Measurements from ENCODE around the gene FAM186B.

Gene FAM186B

GRCh38 chr12:49609875-49610154 is 4.4 kb upstream of the FAM186B start:
- DNase-seq (ENCODE audit: low read depth) = no peak

DNA sequence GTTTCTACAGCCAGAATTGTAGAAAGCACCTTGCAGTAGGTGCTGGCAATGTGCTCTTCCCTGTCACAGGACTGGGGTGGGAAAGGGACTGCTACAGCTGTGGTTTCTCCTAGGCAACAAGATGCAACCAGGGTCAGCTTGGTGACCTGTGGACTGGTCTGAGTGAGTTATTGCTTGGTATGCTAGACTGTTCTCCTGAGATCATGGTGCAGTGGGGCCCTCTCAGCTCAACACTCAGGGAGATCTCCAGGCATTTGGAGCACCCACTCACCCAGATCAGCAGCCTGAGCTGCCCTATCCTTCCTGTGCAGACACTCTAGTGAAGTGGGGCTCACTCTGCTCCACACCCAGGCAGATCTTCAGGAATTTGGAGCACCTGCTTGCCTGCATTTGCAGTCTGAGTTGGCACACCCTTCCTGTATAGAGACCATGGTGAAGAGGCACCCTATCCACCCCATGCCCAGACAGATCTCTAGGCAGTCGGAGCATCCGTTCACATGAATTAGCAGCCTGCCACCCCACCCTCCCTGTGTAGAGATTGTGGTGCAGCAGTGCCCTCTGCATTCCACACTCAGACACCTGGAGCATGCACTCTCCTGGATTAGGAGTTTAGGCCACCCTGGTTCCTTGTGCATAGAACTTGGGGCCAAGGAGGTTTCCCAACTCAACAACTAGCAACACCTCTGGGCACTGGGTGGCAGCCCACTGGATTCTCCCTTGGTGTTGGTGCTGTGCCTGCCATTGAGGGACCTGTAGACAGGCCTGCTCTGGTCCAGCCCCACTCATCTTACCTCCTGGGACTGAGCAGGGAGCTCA is 3.8 kb upstream of the FAM186B start:
- DNase-seq (ENCODE audit: low read depth) = no peak

GRCh38 chr12:49604856-49605255 is 583 bp downstream of the FAM186B start:
- DNase-seq (ENCODE audit: low read depth) = no peak

- no peak for DNase-seq (ENCODE audit: low read depth)
Measured at GRCh38 chr12:49603721-49604120, 1.7 kb downstream of the FAM186B start.

DNA sequence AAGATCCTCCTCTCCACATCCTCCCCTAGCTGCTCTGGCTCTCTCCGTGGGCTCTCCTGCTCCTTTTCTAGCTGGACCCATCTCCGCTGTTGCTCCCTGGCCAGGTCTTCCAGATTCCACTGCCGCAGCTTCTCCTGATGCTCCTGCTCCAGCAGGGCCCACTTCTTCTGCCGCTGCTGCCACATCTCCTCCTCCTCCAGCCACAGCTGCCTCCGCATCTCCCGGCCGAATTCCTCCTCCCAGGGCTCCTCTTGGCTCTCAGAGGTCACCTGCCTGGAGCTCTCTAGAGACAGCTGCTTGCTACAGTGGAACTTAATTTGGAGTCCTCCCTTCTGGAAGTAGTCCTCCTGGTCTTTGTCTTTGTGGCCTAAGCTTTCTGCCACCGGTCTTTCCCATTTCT is 5.5 kb downstream of the FAM186B start:
- no peak for DNase-seq (ENCODE audit: low read depth)

DNA sequence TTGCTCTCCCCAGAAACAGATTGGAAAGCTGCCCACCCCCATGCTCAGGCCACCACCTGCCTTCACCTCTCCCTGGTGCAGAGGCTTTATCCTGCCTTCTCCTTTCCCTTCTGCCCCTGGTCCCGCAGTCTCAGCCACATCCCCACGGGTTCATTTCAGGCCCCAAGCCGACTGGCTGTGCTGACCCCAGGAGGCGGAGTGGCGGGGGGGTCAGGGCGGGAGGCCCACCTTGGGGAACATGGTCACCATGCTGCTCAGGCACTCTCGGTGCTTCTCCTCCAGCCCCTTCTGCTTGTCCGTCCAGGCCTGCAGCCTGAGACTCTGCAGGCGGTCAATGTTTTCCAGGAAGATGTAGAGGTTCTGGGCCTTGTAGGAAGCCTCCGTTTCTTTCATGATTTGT is 6.9 kb downstream of the FAM186B start:
- DNase-seq (ENCODE audit: low read depth) = no peak

- DNase-seq (ENCODE audit: low read depth) = no peak
Measured at GRCh38 chr12:49588721-49589516, 16.5 kb downstream of the FAM186B start.

DNA sequence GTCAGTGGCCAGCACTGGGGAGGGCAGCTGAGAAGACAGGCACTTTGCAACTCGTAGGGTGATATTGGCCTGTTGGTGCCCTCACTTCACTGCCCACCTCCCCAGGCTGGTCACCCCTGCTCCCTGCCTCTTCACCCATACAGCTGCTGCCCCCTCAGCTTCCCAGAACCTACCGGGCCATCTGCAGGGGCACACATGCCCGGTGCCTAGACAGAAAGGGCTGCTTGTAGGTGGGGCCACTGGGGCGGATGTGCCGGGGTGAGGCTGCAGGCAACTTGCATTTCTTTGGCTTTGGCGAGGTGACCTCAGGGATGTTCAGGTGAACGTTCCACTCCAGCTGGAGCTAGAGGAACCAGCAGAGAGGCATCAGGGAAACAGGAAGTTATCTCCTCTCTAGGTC is 17.2 kb downstream of the FAM186B start:
- DNase-seq (ENCODE audit: low read depth) = no peak

DNA sequence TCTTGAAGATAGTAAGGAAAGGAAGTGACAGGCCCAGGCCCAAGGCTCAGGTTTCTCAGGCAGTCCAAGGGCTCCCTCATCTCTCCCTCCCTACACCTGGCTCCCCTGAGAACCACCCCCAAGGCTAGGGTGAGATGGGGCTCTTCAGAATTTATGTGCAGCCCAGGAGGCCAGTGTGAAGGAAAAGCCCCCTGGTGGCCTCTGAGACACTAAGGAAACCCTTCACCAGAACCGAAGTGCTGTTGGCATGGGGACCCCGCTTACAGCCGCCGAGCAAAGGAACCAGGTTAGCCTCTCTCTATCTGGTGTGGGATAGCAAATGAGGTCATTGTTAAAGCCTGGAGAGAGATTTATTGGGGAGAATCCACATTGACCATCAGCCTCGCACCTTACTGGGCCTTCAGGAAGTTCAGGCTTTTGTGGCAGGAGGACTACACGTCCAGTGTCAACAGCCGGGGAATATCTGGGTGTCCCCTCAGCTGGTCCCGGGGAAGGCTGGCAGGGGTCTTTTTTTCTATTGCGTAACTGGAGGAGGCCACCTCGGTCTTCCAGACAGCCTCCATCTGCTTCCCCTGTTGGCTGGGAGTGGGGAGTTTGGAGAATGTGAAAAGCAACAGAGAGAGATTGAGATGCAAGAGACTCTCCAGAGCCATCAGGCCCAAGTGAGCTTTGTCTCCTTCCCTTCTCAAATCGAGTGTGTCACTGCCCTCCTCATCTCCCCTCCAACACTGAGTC is 18.1 kb downstream of the FAM186B start:
- no peak for DNase-seq (ENCODE audit: low read depth)

DNA sequence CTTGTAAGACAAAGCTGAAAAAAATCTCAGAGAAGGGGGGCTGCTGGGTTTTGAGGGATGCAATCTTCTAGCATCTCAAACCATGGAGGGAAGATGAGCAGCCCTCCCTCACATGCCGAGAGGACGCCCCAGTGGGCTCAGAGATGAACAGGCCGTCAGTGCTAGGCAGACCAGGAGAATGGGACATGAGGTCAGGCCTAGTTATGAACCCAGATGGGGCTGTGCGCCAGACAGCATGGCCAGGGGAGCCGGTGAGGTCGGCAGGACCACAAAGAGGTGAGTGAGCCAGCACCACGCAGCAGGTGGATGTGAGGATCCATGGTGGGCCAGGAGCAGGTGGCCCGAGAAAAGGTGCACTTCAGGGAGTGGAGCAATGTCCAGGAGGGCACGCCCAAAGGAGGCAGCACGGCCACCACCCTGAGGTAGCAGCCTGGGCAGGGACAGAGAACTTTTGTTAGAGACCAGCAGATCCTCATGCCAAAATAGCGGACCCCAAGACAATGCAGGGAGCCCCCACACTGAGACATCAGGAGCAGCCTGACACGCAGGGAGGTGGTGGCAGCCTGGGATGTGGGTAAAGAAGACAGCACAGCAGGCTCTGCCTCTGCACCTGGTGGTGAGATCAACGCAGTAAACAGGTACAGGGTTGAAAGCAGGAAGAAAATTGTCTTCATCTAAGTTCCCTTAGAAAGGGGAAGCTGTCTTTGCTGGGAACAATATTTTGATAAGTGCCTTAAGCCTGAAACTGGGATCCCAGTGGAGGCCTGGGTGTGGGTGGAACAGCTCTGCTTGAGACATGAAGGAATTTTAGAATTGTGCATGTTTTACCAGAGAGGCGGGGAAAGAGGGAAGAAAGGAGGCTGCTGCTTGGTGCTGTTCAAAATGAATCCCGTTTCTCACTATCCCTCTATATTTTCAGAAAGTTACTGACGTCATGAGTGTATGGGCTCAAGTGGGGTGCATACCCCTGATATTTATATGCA is 19.7 kb downstream of the FAM186B start:
- no peak for DNase-seq (ENCODE audit: low read depth)

GRCh38 chr12:49584591-49584990 is 20.8 kb downstream of the FAM186B start:
- DNase-seq (ENCODE audit: low read depth) = no peak

DNA sequence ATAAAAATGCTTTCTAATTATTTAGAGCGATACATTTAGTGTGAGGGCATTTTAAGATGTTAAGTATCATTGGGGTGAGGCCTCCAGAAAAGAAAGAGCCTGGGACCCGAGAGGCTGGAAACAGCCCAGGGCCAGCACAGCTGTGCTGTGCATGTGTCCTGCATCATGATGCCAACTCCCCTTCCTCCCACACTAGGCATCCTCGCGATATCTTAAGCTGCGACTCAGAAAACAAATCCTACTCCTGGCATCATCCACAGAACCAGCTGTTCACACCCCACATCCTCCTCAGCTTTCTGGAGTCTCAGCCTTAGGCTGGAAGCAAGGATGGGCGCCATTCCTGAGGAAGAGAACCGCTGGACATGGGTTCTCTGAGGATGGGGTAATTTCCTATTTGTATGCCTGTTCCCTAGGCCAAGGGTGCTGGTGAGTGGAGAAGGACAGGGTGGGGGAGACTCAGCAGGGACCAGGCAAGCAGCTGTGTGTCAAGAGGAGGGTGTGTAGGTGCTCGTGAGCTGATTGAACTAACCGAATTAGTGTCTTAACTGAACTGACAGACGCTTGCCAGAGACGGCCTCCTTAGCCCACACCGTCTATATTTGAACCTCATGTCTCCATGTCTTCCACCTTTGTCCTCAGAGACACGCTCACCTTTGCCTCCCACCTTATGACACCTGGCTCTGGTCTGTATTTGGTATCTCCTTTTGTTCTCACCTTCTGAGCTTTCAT is 21.9 kb downstream of the FAM186B start:
- DNase-seq (ENCODE audit: low read depth) = no peak

- DNase-seq (ENCODE audit: low read depth) = no peak
Measured at GRCh38 chr12:49582850-49583249, 22.6 kb downstream of the FAM186B start.

DNA sequence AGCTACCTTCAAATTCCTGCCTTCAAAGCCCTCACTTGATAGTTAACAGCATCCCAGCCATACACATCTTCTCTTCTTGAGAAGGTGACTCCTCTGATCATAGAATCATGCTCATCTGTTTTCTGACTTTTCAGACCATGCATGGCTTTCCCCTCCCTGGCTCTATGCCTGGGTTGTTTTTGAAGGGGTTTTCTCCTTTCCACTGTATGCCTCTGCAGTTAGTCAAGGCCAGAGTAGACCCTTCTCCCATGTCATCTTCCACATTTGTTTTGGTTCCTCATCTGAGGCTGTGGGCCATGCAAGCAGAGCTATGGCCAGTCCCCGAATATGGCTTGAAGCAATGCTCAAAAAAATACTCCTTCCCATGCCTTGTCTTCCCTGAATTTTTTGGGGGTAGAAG is 23.2 kb downstream of the FAM186B start:
- DNase-seq (ENCODE audit: low read depth) = no peak

DNA sequence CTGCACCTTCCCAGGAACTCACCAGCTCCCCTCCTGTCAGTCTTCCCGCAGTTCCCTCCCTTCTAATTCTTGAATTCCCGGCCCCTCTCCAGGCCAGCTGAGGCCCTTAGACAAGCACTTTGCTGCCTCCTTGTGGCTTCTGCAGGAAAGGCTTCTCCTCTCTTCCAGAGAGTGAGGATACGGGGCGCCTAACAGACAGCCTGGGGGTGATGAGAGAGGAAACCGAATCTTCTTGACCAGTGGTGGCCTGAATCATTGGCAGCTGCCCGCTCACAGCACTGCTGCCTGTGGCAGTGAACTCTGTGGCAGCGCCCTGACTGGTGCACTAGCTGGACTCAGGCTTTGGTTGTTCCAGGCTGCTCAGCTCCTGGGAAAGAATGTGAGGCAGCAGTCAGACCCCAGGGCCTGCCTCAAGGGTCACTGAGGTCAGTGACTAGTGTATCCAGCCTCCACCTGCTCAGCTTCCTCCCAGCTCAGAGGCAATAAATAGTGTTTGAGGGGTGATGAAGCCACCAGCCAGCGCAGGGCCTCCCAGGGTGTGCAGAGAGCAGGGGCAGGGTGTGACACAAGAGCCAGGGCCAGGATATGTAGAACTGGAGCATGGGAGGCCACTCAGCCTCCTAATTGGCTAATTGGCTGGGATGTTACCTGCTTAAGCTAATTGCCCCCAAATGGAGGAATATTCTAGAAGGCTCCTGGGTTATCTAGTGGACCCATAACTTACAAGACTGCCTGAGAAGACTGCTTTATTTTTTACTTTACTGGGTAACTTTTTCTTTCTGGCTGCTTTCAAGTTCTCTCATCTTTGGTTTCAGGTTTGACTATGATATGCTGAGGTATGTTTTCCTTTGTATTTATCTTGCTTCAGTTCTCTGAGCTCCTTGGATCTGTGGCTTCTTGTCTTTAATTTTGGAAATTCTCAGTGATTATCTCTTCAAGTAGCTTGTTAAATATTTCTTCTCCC is 24.6 kb downstream of the FAM186B start:
- peak; percentile 40 for DNase-seq (ENCODE audit: low read depth)

- DNase-seq (ENCODE audit: low read depth) = no peak
Measured at GRCh38 chr12:49578471-49579112, 26.8 kb downstream of the FAM186B start.

GRCh38 chr12:49577589-49578315 is 27.7 kb downstream of the FAM186B start:
- DNase-seq (ENCODE audit: low read depth) = no peak

DNA sequence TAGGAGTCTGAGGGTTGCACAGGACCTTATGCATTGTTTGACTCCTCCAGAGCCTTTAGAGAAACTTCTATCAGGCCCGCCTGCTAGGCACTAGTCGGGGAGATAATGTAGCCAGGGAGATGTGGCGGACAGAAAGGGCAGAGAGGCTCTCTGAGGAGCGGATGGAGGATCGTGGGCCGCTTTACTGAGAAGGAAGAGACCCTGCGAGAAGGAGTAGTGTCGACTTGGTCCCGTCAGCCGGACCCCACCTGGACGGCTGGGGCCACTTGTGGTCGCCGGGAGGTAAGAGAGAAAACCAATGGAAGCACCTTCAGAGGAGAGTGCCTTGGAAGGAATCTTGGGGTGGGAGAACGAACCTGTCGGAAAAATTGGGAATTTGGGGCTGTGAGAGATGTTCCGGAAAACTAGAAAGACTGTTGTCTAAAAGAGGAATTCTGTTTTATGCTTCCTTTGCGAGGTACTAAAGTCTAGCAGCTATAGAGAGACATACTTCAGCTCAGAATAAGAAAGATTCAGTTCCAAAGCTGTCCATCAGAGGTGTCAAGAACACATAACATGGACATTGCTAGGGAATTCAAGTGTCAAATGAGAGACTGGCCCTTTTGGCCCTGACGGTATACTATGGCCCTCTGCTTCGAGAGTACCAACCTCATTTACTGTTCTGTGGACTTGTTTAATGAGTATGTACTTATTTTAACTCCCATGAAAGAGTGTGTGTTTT is 36.8 kb downstream of the FAM186B start:
- DNase-seq (ENCODE audit: low read depth) = no peak

Data from HS-27A (cell line).